Esophagus squamous epithelium (tissue), 5 donors: ENCODE measurements around the gene FBXW7. TPM values are rescaled to one million over a fixed set of nuclear protein-coding genes. Genes with fewer than 3 reads are reported as not detected.

Source experiments
- DNase-seq: peaks from one replicate; lab custom pipeline; 2025; lab: John Stamatoyannopoulos, UW
- H3K27ac ChIP-seq, 4 donors: fragments of 200-600 bp; sonication (generic); one replicate each; pipeline ENCODE4 v1.5.1; 2016 to 2019; ENCODE audit warnings: mild to moderate bottlenecking in 1 of 4
- H3K27me3 ChIP-seq, 4 donors: fragments of 200-600 bp; sonication (generic); 1 replicate in 3 of 4; 2 replicates in 1 of 4; pipeline versions ENCODE4 v1.5.1 to v1.6.0; 2017 to 2021; ENCODE audit warnings: antibody characterized with exemption in 1 of 4
- H3K36me3 ChIP-seq, 3 donors: fragments of 200-600 bp; sonication (generic); one replicate each; pipeline ENCODE4 v1.5.1; 2016 to 2019
- H3K4me1 ChIP-seq, 3 donors: fragments of 200-600 bp; sonication (generic); one replicate each; pipeline ENCODE4 v1.5.1; 2017 to 2019
- H3K4me3 ChIP-seq, 4 donors: fragments of 200-600 bp; sonication (generic); 1 replicate in 3 of 4; 2 replicates in 1 of 4; pipeline ENCODE4 v1.5.1; 2016 to 2019; ENCODE audit warnings: mild to moderate bottlenecking in 2 of 4, moderate library complexity in 1 of 4
- H3K9me3 ChIP-seq, 3 donors: fragments of 200-600 bp; sonication (generic); one replicate each; pipeline ENCODE4 v1.5.1; 2016 to 2019
- POLR2A ChIP-seq, 4 donors: fragments of 450-650 bp; IDR thresholded peaks; one replicate each; pipeline ENCODE4 v1.6.1; 2017; ENCODE audit warnings: antibody characterized with exemption in 4 of 4, mild to moderate bottlenecking in 4 of 4, moderate library complexity in 3 of 4
- WGBS, 2 donors: methylation state at CpG; one replicate each; pipeline ENCODE4 v1.1.5; 2018; 5-methylcytosine and 5-hydroxymethylcytosine counted together
- intact Hi-C: fragments of 100-400 bp; cut with DNase I; formaldehyde crosslinking; loops from one replicate; pipeline ENCODE4 v1.15.0; 2022
- total RNA-seq, 4 donors: library from RNA; depleted of rRNA; stranded (reverse); fragments of >200 nt; gene quantifications; one replicate each; pipeline ENCODE4 v1.1.0, GENCODE V29; 2016
- TF ChIP-seq, protein P1 (sequence below), 6 experiments: fragments of 450-650 bp in 4 of 6; fragments of 200-600 bp in 2 of 6; sonication (generic) in 2 of 6; IDR thresholded peaks; one replicate each; pipeline ENCODE4 v1.5.1; 2016 to 2019; ENCODE audit warnings: antibody characterized with exemption in 6 of 6, mild to moderate bottlenecking in 4 of 6, moderate library complexity in 4 of 6
- donor health status: DM: yes; HTN: yes; CAD: no.

FBXW7 gene
- total RNA-seq, 4 donors from 2014 or later, result 32.3 to 92.7 (median 36.9) TPM

DNA sequence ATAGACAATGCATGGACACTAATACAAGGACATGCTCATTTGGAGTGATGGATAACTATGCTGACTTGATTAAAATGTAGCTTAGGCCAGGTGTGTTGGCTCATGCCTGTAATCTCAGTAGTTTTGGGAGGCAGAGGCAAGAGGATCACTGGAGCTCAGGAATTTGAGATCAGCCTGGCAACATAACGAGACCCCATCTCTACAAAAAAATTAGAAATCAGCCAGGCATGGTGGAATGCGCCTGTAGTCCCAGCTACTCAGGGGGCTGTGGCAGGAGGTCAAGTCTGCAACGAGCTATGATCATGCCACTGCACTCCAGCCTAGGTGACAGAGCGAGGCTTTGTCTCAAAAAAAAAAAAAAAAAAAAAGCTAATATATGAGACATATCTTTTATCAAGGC, 196.3 kb downstream of the FBXW7 start:
- Histone ChIP-seq H3K4me1 (peaks cover 0 to 29% (median 0%) of the 10 kb centered on the region in 3 donors), H3K4me3 (no peak overlapping the region), H3K36me3 (peaks cover 0 to 37% (median 0%) of the 10 kb centered on the region in 3 donors), H3K27me3 (no peaks in the 10 kb centered on the region), H3K27ac (no peak overlapping the region), H3K9me3 (no peaks in the 10 kb centered on the region)
- TF ChIP-seq, protein P1, sequence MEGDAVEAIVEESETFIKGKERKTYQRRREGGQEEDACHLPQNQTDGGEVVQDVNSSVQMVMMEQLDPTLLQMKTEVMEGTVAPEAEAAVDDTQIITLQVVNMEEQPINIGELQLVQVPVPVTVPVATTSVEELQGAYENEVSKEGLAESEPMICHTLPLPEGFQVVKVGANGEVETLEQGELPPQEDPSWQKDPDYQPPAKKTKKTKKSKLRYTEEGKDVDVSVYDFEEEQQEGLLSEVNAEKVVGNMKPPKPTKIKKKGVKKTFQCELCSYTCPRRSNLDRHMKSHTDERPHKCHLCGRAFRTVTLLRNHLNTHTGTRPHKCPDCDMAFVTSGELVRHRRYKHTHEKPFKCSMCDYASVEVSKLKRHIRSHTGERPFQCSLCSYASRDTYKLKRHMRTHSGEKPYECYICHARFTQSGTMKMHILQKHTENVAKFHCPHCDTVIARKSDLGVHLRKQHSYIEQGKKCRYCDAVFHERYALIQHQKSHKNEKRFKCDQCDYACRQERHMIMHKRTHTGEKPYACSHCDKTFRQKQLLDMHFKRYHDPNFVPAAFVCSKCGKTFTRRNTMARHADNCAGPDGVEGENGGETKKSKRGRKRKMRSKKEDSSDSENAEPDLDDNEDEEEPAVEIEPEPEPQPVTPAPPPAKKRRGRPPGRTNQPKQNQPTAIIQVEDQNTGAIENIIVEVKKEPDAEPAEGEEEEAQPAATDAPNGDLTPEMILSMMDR (IDR thresholded peaks at IDR 0.05), result no peak
- TF ChIP-seq POLR2A (IDR thresholded peaks at IDR 0.05), result no peak
- DNase-seq, result no peak
- intact Hi-C loops, result no loop called here
- 87 to 96% methylated on average over 4 of the region's 4 CpGs for WGBS, 2 donors

DNA sequence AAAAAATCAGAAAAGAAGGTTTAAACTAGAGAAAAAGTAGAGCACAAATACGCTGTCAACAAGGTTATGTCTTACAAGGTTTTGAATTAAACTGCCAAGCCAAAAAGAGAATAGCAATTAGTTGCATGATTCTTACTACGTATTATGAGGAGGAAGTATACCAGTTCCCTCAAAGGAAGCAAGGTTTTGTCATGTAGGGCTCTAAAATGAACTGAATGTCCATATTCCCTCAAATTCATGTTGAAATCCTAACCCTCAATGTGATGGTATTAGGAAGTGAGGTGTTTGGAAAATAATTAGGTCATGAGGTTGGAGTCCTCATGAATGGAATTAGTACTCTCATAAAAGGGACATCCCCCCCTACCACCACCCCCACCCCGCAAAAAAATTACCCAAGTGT, 201.0 kb downstream of the FBXW7 start:
- 45 to 56% methylated on average over 2 to 3 of the region's 3 CpGs for WGBS, 2 donors
- TF ChIP-seq POLR2A (IDR thresholded peaks at IDR 0.05), result no peak
- TF ChIP-seq, protein P1 (IDR thresholded peaks at IDR 0.05), result no peak
- H3K4me3 ChIP-seq, result no peak overlapping the region
- H3K27ac ChIP-seq, result peak overlapping the region in 1 of 4 donors; percentile 64
- peaks cover 0 to 36% (median 0%) of the 10 kb centered on the region in 3 donors for H3K4me1 ChIP-seq
- no peak for DNase-seq
- H3K36me3 ChIP-seq, result peaks cover 0 to 55% (median 0%) of the 10 kb centered on the region in 3 donors
- intact Hi-C loops, result no loop called here
- no peaks in the 10 kb centered on the region for H3K9me3 ChIP-seq
- H3K27me3 ChIP-seq, result no peaks in the 10 kb centered on the region

DNA sequence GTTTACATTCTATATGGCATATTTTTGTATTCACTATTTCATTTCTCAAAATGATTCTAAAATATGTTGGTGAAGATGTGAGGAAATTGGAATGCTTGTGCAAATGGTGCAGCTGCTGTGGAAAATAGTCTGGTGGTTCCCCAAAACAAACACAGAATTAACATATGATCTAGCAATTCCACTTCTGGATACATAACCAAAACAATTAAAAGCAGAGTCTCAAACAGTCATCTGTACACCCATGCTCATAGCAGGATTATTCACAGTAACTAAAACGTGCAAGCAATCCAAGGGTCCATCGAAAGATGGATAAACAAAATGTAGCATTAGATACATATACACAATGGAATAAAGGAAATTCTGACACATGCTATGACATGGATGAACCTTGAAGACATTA, 204.8 kb downstream of the FBXW7 start:
- Histone ChIP-seq H3K4me1 (peaks cover 0 to 64% (median 6%) of the 10 kb centered on the region in 3 donors), H3K27me3 (no peaks in the 10 kb centered on the region), H3K4me3 (no peak overlapping the region), H3K36me3 (peaks cover 0 to 73% (median 0%) of the 10 kb centered on the region in 3 donors), H3K27ac (no peak overlapping the region), H3K9me3 (no peaks in the 10 kb centered on the region)
- intact Hi-C loops, result no loop called here
- no peak for DNase-seq
- no peak for TF ChIP-seq POLR2A (IDR thresholded peaks at IDR 0.05)
- TF ChIP-seq, protein P1 (IDR thresholded peaks at IDR 0.05), result no peak
- 58 to 87% methylated on average over 2 of the region's 2 CpGs for WGBS, 2 donors

DNA sequence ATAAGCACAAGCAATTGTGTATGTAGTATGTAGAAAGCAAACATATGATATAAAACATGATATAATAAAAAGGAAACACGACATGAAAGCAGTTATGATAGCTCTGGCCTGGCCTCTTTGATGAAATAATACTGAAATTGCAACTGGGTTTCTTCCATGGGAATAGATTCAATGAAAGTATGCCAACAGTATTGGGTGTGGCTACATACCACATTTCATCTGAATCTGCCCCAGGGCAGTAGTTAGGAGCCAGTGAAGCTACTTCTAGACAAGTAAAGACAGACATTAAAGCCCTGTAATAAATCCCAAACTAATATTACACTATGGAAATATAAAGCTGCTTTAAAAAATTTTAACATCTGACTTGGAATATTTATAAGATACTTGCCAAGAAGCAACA, 207.3 kb downstream of the FBXW7 start:
- H3K4me3 ChIP-seq, result no peak overlapping the region
- no peak for DNase-seq
- no peaks in the 10 kb centered on the region for H3K9me3 ChIP-seq
- no peak for TF ChIP-seq POLR2A (IDR thresholded peaks at IDR 0.05)
- TF ChIP-seq, protein P1 (IDR thresholded peaks at IDR 0.05), result no peak
- WGBS, 2 donors, result 12 to 50% methylated on average over 1 of the region's 1 CpG
- peaks cover 0 to 60% (median 6%) of the 10 kb centered on the region in 3 donors for H3K4me1 ChIP-seq
- peaks cover 0 to 82% (median 2%) of the 10 kb centered on the region in 3 donors for H3K36me3 ChIP-seq
- H3K27me3 ChIP-seq, result no peaks in the 10 kb centered on the region
- peak overlapping the region in 2 of 4 donors; percentile 62 to 72 for H3K27ac ChIP-seq
- intact Hi-C loops, result no loop called here

DNA sequence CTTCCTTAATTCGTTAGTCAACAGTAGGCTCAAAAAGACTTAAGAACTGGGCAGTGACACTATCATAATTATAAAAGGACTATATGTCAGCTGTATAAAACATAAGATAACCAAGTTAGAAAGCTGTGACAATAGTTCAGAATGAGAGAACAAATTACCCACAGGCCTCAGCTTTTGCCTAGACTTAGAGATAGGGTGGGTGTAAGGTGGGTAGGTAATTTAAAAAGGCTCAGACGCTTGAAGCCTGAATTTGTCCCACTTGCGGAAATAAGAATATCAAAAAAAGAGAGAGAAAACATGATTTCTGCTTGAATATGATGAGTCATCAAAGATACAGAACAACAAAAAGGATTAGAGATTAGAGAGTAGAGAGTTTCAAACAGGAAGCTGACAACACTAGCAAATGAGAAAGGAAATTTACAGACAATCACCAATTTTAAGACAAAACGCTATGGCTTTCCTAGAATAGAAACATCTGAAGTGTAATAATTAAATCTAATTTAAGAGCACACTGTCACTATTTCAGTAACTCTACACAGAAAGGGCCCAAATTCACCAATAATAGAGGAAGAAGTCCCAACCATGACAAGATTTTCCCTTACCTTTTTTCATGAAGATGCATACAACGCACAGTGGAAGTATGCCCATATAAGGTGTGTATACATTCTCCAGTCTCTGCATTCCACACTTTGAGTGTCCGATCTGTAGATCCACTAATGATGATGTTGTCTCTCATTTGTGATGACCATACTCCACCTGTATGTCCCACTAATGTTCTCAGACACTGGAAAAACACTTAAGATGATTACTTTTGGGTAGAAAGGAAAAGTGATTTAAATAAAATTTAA, 208.1 kb downstream of the FBXW7 start:
- DNase-seq, result no peak
- intact Hi-C loops, result no loop called here
- H3K4me1 ChIP-seq, result peaks cover 0 to 58% (median 6%) of the 10 kb centered on the region in 3 donors
- TF ChIP-seq, protein P1 (IDR thresholded peaks at IDR 0.05), result no peak
- TF ChIP-seq POLR2A (IDR thresholded peaks at IDR 0.05), result no peak
- H3K27me3 ChIP-seq, result no peaks in the 10 kb centered on the region
- peak overlapping the region in 3 of 4 donors; percentile 38 to 72 (median 62) for H3K27ac ChIP-seq
- peaks cover 0 to 87% (median 5%) of the 10 kb centered on the region in 3 donors for H3K36me3 ChIP-seq
- H3K9me3 ChIP-seq, result no peaks in the 10 kb centered on the region
- 44 to 62% methylated on average over 6 of the region's 6 CpGs for WGBS, 2 donors
- no peak overlapping the region for H3K4me3 ChIP-seq
